HEK293 (cell line): Measurements from ENCODE around the gene PCSK6.
A peak's percentile ranks its signal among the peaks of the same experiment; 100 is the strongest.

Experiments
- CTCF ChIA-PET: fragments of 350-600 bp; formaldehyde crosslinking; extraction: SDS; loops from one replicate; lab custom pipeline; 2021; ENCODE audit warnings: antibody characterized with exemption; lab: Yijun Ruan, JAX
- POLR2A ChIA-PET: fragments of 300-600 bp; formaldehyde crosslinking; extraction: SDS; loops from one replicate; lab custom pipeline; 2020; ENCODE audit warnings: antibody characterized with exemption, inconsistent platforms; lab: Yijun Ruan, JAX
- H3K27ac ChIP-seq: fragments of 200-500 bp; sonication (Bioruptor generic); 2 replicates; pipeline ENCODE4 v1.5.1; 2014; ENCODE audit warnings: low read depth, low read length, control low read depth, inconsistent platforms; ENCODE audit errors: extremely low read depth
- H3K36me3 ChIP-seq, 2 experiments: fragments of 200-500 bp in 1 of 2; sonication (Bioruptor generic) in 1 of 2; 1 replicate in 1 of 2; 2 replicates in 1 of 2; pipeline ENCODE4 v1.5.1; 2014 to 2017; ENCODE audit warnings: inconsistent platforms in 2 of 2, low read length in 2 of 2; ENCODE audit not compliant: control insufficient read depth in 2 of 2, insufficient read depth in 1 of 2
- H3K4me1 ChIP-seq: fragments of 200-500 bp; sonication (Bioruptor generic); 2 replicates; pipeline ENCODE4 v1.5.1; 2014; ENCODE audit warnings: mild to moderate bottlenecking, low read length, inconsistent platforms; ENCODE audit not compliant: control insufficient read depth, insufficient read depth
- H3K4me3 ChIP-seq: 2 replicates; pipeline ENCODE4 v1.5.1; 2011; ENCODE audit warnings: low read depth, mild to moderate bottlenecking, control low read depth, low read length, moderate library complexity
- H3K9me3 ChIP-seq: fragments of 200-500 bp; sonication (Bioruptor generic); 2 replicates; pipeline ENCODE4 v1.5.1; 2014; ENCODE audit warnings: low read depth, low read length, inconsistent platforms; ENCODE audit not compliant: control insufficient read depth, insufficient read depth
- BCL6B ChIP-seq: fragments of 450-650 bp; formaldehyde crosslinking; IDR thresholded peaks from 2 replicates; pipeline ENCODE4 v1.5.1; 2017; ENCODE audit warnings: missing biosample characterization, missing genetic modification characterization
- PATZ1 ChIP-seq: fragments of 450-650 bp; formaldehyde crosslinking; IDR thresholded peaks from 2 replicates; pipeline ENCODE4 v1.5.1; 2016; ENCODE audit warnings: missing biosample characterization, missing genetic modification characterization
- PRDM1 ChIP-seq: fragments of 450-650 bp; formaldehyde crosslinking; IDR thresholded peaks from 2 replicates; pipeline ENCODE4; 2016; ENCODE audit warnings: missing biosample characterization, missing genetic modification characterization
- PRDM6 ChIP-seq: fragments of 450-650 bp; formaldehyde crosslinking; IDR thresholded peaks from 2 replicates; pipeline ENCODE4 v1.5.1; 2017; ENCODE audit warnings: missing biosample characterization, missing genetic modification characterization
- RBAK ChIP-seq: fragments of 450-650 bp; formaldehyde crosslinking; IDR thresholded peaks from 2 replicates; pipeline ENCODE4 v1.5.1; 2016; ENCODE audit warnings: missing biosample characterization, missing genetic modification characterization
- WT1 ChIP-seq: fragments of 450-650 bp; formaldehyde crosslinking; IDR thresholded peaks from 2 replicates; pipeline ENCODE4 v1.5.1; 2016; ENCODE audit warnings: missing biosample characterization, missing genetic modification characterization
- ZBTB49 ChIP-seq: fragments of 450-650 bp; formaldehyde crosslinking; IDR thresholded peaks from 2 replicates; pipeline ENCODE4 v1.5.1; 2016; ENCODE audit warnings: missing biosample characterization, missing genetic modification characterization, low read depth
- ZFHX2 ChIP-seq: fragments of 450-650 bp; formaldehyde crosslinking; conservative IDR thresholded peaks from 2 replicates; pipeline ENCODE4 v1.5.1; 2016; ENCODE audit warnings: missing biosample characterization, missing genetic modification characterization
- ZNF18 ChIP-seq: fragments of 450-650 bp; formaldehyde crosslinking; IDR thresholded peaks from 2 replicates; pipeline ENCODE4 v1.5.1; 2016; ENCODE audit warnings: missing biosample characterization, missing genetic modification characterization
- ZNF280C ChIP-seq: fragments of 450-650 bp; formaldehyde crosslinking; IDR thresholded peaks from 2 replicates; pipeline ENCODE4 v1.5.1; 2016; ENCODE audit warnings: missing biosample characterization, missing genetic modification characterization
- ZNF341 ChIP-seq: fragments of 450-650 bp; formaldehyde crosslinking; IDR thresholded peaks from 2 replicates; pipeline ENCODE4; 2016; ENCODE audit warnings: low read depth, missing biosample characterization, missing genetic modification characterization
- ZNF423 ChIP-seq: fragments of 450-650 bp; formaldehyde crosslinking; IDR thresholded peaks from 2 replicates; pipeline ENCODE4 v1.5.1; 2016; ENCODE audit warnings: missing biosample characterization, missing genetic modification characterization
- ZNF488 ChIP-seq: fragments of 450-650 bp; formaldehyde crosslinking; IDR thresholded peaks from 2 replicates; pipeline ENCODE4 v1.5.1; 2016; ENCODE audit warnings: missing biosample characterization, missing genetic modification characterization
- ZSCAN23 ChIP-seq: fragments of 450-650 bp; formaldehyde crosslinking; IDR thresholded peaks from 2 replicates; pipeline ENCODE4 v1.5.1; 2016; ENCODE audit warnings: missing biosample characterization, missing genetic modification characterization

Gene PCSK6

GRCh38 chr15:101374326-101374725 is 115.2 kb downstream of the PCSK6 start:
- CTCF ChIA-PET, result interaction anchor here (1.5 kb wide), 1 partner anchor 267 kb away, joined by 4 read pairs; no protein-coding TSS in a partner anchor

GRCh38 chr15:101373577-101373976 is 115.9 kb downstream of the PCSK6 start:
- CTCF ChIA-PET, result interaction anchor here (0.5 kb wide), 1 partner anchor 10 kb away, joined by 3 read pairs; no protein-coding TSS in a partner anchor
- Histone ChIP-seq H3K9me3 (no peaks in the 10 kb centered on the region), H3K27ac (0 out of 2 replicates have a peak overlapping the region, but pooled peaks have one; percentile 27), H3K4me1 (peaks cover 22% of the 10 kb centered on the region), H3K36me3 (peaks cover 0 to 15% of the 10 kb centered on the region in 2 experiments; a peak in 2 of 3 replicates)
- POLR2A ChIA-PET, result no interaction called here
- TF ChIP-seq ZFHX2 (tag by site-specific recombination) (no peak), PRDM6 (tag by site-specific recombination) (peak; percentile 46; the same call in 1 of the 2 replicates), PATZ1 (tag by site-specific recombination) (no peak), ZNF488 (tag by site-specific recombination) (no peak)
- TF ChIP-seq, all 188 proteins: peak for 1
- H3K4me3 ChIP-seq, result no peak overlapping the region

More at GRCh38 chr15:101374326-101374725, 115.2 kb downstream of the PCSK6 start:
- H3K4me1 ChIP-seq, result peaks cover 22% of the 10 kb centered on the region
- POLR2A ChIA-PET, result no interaction called here
- H3K9me3 ChIP-seq, result no peaks in the 10 kb centered on the region
- no peak overlapping the region for H3K27ac ChIP-seq
- H3K4me3 ChIP-seq, result no peak overlapping the region
- H3K36me3 ChIP-seq, result peaks cover 0 to 16% of the 10 kb centered on the region in 2 experiments; a peak in 2 of 3 replicates
- TF ChIP-seq ZSCAN23 (tag by site-specific recombination) (no peak), PRDM1 (tag by site-specific recombination) (no peak), BCL6B (no peak), ZBTB49 (tag by site-specific recombination) (no peak), RBAK (tag by site-specific recombination) (no peak)

GRCh38 chr15:101372960-101373525 is 116.5 kb downstream of the PCSK6 start:
- CTCF ChIA-PET, result interaction anchor here (0.5 to 0.8 kb wide), 2 partner anchors 10 to 267 kb away, joined by 3 read pairs; no protein-coding TSS in a partner anchor
- Histone ChIP-seq H3K9me3 (no peaks in the 10 kb centered on the region), H3K27ac (peak overlapping the region; percentile 27), H3K4me1 (peaks cover 22% of the 10 kb centered on the region), H3K36me3 (peaks cover 0 to 21% of the 10 kb centered on the region in 2 experiments; a peak in 2 of 3 replicates), H3K4me3 (no peak overlapping the region)
- POLR2A ChIA-PET, result no interaction called here
- TF ChIP-seq ZNF280C (tag by site-specific recombination) (no peak), ZNF18 (tag by site-specific recombination) (peak; percentile 46; the same call in 1 of the 2 replicates), ZNF423 (tag by site-specific recombination) (peak; percentile 81), WT1 (0 out of 2 replicates have a peak, but pooled peaks have one; percentile 12), ZNF341 (tag by site-specific recombination) (0 out of 2 replicates have a peak, but pooled peaks have one; percentile 11)
